ENCODE results near the gene DDAH1.
A peak's percentile ranks its signal among the peaks of the same experiment; 100 is the strongest.

Gene DDAH1

GRCh38 chr1:85307987-85308832, 156.7 kb downstream of the DDAH1 start:
- peak; percentile 87 for TF ChIP-seq CTCF (IDR thresholded peaks at IDR 0.05; ENCODE audit: low read depth, low read length, missing control alignments)
- H3K4me3 ChIP-seq (ENCODE audit: low read depth, low read length) = no peak overlapping the region; the same call in 1 of the 2 replicates
- no peak for DNase-seq (ENCODE audit: low read depth)

- no peak for TF ChIP-seq CTCF (IDR thresholded peaks at IDR 0.05; ENCODE audit: low read depth, low read length, missing control alignments)
- no peak overlapping the region for H3K4me3 ChIP-seq (ENCODE audit: low read depth, low read length)
- no peak for DNase-seq (ENCODE audit: low read depth)
Measured at GRCh38 chr1:85306236-85306635, 158.7 kb downstream of the DDAH1 start.

- no peak for TF ChIP-seq CTCF (IDR thresholded peaks at IDR 0.05; ENCODE audit: low read depth, low read length, missing control alignments)
- DNase-seq (ENCODE audit: low read depth) = no peak
- no peak overlapping the region for H3K4me3 ChIP-seq (ENCODE audit: low read depth, low read length)
Measured at GRCh38 chr1:85303440-85304162, 161.4 kb downstream of the DDAH1 start.

GRCh38 chr1:85300140-85300539, 164.8 kb downstream of the DDAH1 start:
- DNase-seq (ENCODE audit: low read depth) = no peak
- no peak overlapping the region for H3K4me3 ChIP-seq (ENCODE audit: low read depth, low read length)
- no peak for TF ChIP-seq CTCF (IDR thresholded peaks at IDR 0.05; ENCODE audit: low read depth, low read length, missing control alignments)

GRCh38 chr1:85297855-85298629, 166.9 kb downstream of the DDAH1 start:
- no peak overlapping the region for H3K4me3 ChIP-seq (ENCODE audit: low read depth, low read length)
- no peak for DNase-seq (ENCODE audit: low read depth)
- TF ChIP-seq CTCF (IDR thresholded peaks at IDR 0.05; ENCODE audit: low read depth, low read length, missing control alignments) = no peak

- DNase-seq (ENCODE audit: low read depth) = no peak
- no peak overlapping the region for H3K4me3 ChIP-seq (ENCODE audit: low read depth, low read length)
- TF ChIP-seq CTCF (IDR thresholded peaks at IDR 0.05; ENCODE audit: low read depth, low read length, missing control alignments) = no peak
Measured at GRCh38 chr1:85297538-85297854, 167.5 kb downstream of the DDAH1 start.
